Liver (tissue), 9 donors: ENCODE results near the gene AGR2. TPM values are rescaled to one million over a fixed set of nuclear protein-coding genes. Genes with fewer than 3 reads are reported as not detected.

Experiments
- DNase-seq: peaks from one replicate; pipeline ENCODE4 v3.0.0-alpha.2; 2017; ENCODE audit warnings: low spot score
- H3K27ac ChIP-seq, 2 donors: one replicate each; pipeline ENCODE4 v1.7.0; 2013; ENCODE audit warnings: inconsistent platforms in 2 of 2, low read length in 2 of 2, control low read depth in 1 of 2, low read depth in 1 of 2, mild to moderate bottlenecking in 1 of 2
- H3K27me3 ChIP-seq, 4 donors: one replicate each; pipeline versions ENCODE4 v1.6.1 to v1.7.0; 2013; ENCODE audit warnings: low read length in 3 of 4, inconsistent platforms in 1 of 4, mild to moderate bottlenecking in 1 of 4, moderate library complexity in 1 of 4; ENCODE audit not compliant: control insufficient read depth in 4 of 4, insufficient read depth in 4 of 4
- H3K36me3 ChIP-seq, 4 donors: one replicate each; pipeline versions ENCODE4 v1.6.1 to v1.7.0; 2013; ENCODE audit warnings: low read length in 3 of 4, mild to moderate bottlenecking in 3 of 4, low read depth in 1 of 4, moderate library complexity in 1 of 4; ENCODE audit not compliant: control insufficient read depth in 4 of 4, insufficient read depth in 3 of 4
- H3K4me1 ChIP-seq, 4 donors: one replicate each; pipeline versions ENCODE4 v1.6.1 to v1.7.0; 2013; ENCODE audit warnings: low read length in 3 of 4, mild to moderate bottlenecking in 3 of 4, moderate library complexity in 1 of 4; ENCODE audit not compliant: control insufficient read depth in 4 of 4, insufficient read depth in 4 of 4
- H3K4me3 ChIP-seq, 3 donors: one replicate each; pipeline versions ENCODE4 v1.6.1 to v1.7.0; 2013; ENCODE audit warnings: low read length in 3 of 3, control low read depth in 1 of 3, low read depth in 1 of 3, mild to moderate bottlenecking in 1 of 3
- H3K9ac ChIP-seq, 2 donors: one replicate each; pipeline ENCODE4 v1.7.0; 2013; ENCODE audit warnings: low read length in 2 of 2, mild to moderate bottlenecking in 2 of 2, moderate library complexity in 2 of 2, control low read depth in 1 of 2, low read depth in 1 of 2
- H3K9me3 ChIP-seq, 4 donors: one replicate each; pipeline versions ENCODE4 v1.6.1 to v1.7.0; 2013; ENCODE audit warnings: low read length in 3 of 4; ENCODE audit not compliant: control insufficient read depth in 4 of 4
- EGR1 ChIP-seq, 2 donors: IDR thresholded peaks; 2 replicates each; pipeline ENCODE4 v1.6.1; 2016 to 2018; ENCODE audit warnings: antibody characterized with exemption in 2 of 2, low read depth in 2 of 2
- FOXA1 ChIP-seq: IDR thresholded peaks from 2 replicates; pipeline ENCODE4 v1.6.1; 2016; ENCODE audit warnings: antibody characterized with exemption
- FOXA2 ChIP-seq: IDR thresholded peaks from 2 replicates; pipeline ENCODE4 v1.6.1; 2016; ENCODE audit warnings: antibody characterized with exemption
- GABPA ChIP-seq, 2 donors: IDR thresholded peaks in 1 of 2; conservative IDR thresholded peaks in 1 of 2; 2 replicates each; pipeline ENCODE4 v1.6.1; 2016; ENCODE audit warnings: antibody characterized with exemption in 2 of 2, mild to moderate bottlenecking in 1 of 2, moderate library complexity in 1 of 2
- HNF4A ChIP-seq, 2 donors: conservative IDR thresholded peaks; 2 replicates each; pipeline ENCODE4 v1.6.1; 2016; ENCODE audit warnings: antibody characterized with exemption in 2 of 2, mild to moderate bottlenecking in 2 of 2
- HNF4G ChIP-seq: IDR thresholded peaks from 2 replicates; pipeline ENCODE4 v1.6.1; 2016; ENCODE audit warnings: antibody characterized with exemption
- JUND ChIP-seq, 2 donors: IDR thresholded peaks; 2 replicates each; pipeline ENCODE4 v1.6.1; 2016; ENCODE audit warnings: antibody characterized with exemption in 2 of 2
- RAD21 ChIP-seq, 2 donors: IDR thresholded peaks; 2 replicates each; pipeline ENCODE4 v1.6.1; 2016; ENCODE audit warnings: antibody characterized with exemption in 2 of 2, mild to moderate bottlenecking in 2 of 2
- RXRA ChIP-seq, 2 donors: IDR thresholded peaks; 2 replicates each; pipeline ENCODE4 v1.6.1; 2017 to 2018; ENCODE audit warnings: antibody characterized with exemption in 2 of 2, mild to moderate bottlenecking in 1 of 2
- SP1 ChIP-seq: IDR thresholded peaks from 2 replicates; pipeline ENCODE4 v1.6.1; 2018; ENCODE audit warnings: antibody characterized with exemption, mild to moderate bottlenecking
- TAF1 ChIP-seq: conservative IDR thresholded peaks from 2 replicates; pipeline ENCODE4 v1.6.1; 2016; ENCODE audit warnings: antibody characterized with exemption, mild to moderate bottlenecking
- YY1 ChIP-seq: IDR thresholded peaks from 2 replicates; pipeline ENCODE4 v1.6.1; 2016; ENCODE audit warnings: antibody characterized with exemption, mild to moderate bottlenecking
- WGBS: extraction: QIAGEN DNeasy Blood & Tissue Kit; methylation state at CpG from one replicate; pipeline ENCODE4 v1.1.7; 2013; 5-methylcytosine and 5-hydroxymethylcytosine counted together
- polyA plus RNA-seq, 2 donors: library from polyadenylated mRNA; stranded (reverse) in 1 of 2; unstranded in 1 of 2; fragments of 200-250 nt in 1 of 2; fragments of >200 nt in 1 of 2; fragmentation: Nextera tagmentation in 1 of 2; extraction: Ambion mirVana in 1 of 2; gene quantifications; one replicate each; pipeline versions ENCODE4 v1.2.1 to v1.2.3, GENCODE V29; 2013 to 2015
- total RNA-seq, 2 donors: library from RNA; depleted of rRNA; stranded (reverse); fragments of >200 nt; gene quantifications; one replicate each; pipeline ENCODE4 v1.2.3, GENCODE V29; 2014
- TF ChIP-seq, protein P1 (sequence below): IDR thresholded peaks from 2 replicates; pipeline ENCODE4 v1.6.1; 2016; ENCODE audit warnings: antibody characterized with exemption
- TF ChIP-seq, protein P2 (sequence below): fragments of 150-350 bp; IDR thresholded peaks from 2 replicates; pipeline ENCODE4 v1.5.1; 2017; ENCODE audit warnings: improper control_type of control experiment, low read depth, low read length; ENCODE audit not compliant: missing input control
- TF ChIP-seq, protein P3 (sequence below): IDR thresholded peaks from 2 replicates; pipeline ENCODE4 v1.6.1; 2016; ENCODE audit warnings: antibody characterized with exemption
- TF ChIP-seq, protein P4 (sequence below): IDR thresholded peaks from 2 replicates; pipeline ENCODE4 v1.6.1; 2016; ENCODE audit warnings: antibody characterized with exemption, mild to moderate bottlenecking
- donor health status: healthy.
- donor health status: healthy.
- donor health status: healthy.
- donor health status: healthy.
- donor health status: healthy.

AGR2 gene
- total and polyA plus RNA-seq, 4 donors = 0.37 to 0.45 TPM; not detected in 2

DNA sequence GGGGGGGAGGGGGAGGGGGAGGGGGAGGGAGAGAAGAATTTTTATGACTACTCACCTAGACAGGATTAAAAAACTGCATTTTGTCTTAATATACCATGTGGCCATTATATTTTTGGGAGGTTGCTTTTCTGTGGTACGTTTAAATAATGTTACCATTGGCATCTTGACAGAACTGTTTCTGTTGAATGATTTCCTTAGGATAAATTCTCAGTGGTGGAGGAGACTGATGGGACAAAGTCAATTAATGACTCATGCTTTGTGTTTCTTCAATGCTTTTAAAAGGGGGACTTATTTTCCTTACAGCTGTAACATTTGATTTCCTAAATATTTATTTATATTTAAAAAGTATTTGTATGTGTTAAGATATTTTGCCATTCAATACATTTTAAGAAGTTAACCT, 13.7 kb downstream of the AGR2 start (continued):
- TF ChIP-seq, protein P1, sequence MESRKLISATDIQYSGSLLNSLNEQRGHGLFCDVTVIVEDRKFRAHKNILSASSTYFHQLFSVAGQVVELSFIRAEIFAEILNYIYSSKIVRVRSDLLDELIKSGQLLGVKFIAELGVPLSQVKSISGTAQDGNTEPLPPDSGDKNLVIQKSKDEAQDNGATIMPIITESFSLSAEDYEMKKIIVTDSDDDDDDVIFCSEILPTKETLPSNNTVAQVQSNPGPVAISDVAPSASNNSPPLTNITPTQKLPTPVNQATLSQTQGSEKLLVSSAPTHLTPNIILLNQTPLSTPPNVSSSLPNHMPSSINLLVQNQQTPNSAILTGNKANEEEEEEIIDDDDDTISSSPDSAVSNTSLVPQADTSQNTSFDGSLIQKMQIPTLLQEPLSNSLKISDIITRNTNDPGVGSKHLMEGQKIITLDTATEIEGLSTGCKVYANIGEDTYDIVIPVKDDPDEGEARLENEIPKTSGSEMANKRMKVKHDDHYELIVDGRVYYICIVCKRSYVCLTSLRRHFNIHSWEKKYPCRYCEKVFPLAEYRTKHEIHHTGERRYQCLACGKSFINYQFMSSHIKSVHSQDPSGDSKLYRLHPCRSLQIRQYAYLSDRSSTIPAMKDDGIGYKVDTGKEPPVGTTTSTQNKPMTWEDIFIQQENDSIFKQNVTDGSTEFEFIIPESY = no peak

DNA sequence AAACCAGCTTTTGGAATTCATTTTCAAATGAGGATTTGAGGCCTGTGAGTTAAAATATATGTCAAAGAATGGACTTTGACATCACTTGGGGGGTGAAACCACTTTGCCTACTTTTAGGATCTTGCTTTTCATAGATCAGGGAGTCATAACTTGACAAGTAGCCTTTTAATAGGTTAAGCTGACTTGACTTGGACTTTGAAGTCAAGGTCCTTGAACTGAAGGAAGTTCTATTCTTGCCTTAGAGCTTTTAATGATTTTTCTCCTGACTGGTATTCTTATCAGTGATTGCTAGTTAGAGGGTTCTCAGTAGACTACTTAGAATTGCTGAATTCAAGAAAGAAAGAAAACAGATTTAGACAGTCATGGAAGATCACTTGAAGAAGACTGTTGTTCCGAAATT, 17.7 kb downstream of the AGR2 start:
- Histone ChIP-seq H3K9ac (no peak overlapping the region), H3K4me1 (no peaks in the 10 kb centered on the region), H3K27me3 (no peaks in the 10 kb centered on the region), H3K4me3 (no peak overlapping the region), H3K27ac (no peak overlapping the region), H3K9me3 (no peaks in the 10 kb centered on the region), H3K36me3 (no peaks in the 10 kb centered on the region)
- WGBS = 94% methylated on average over 1 of the region's 1 CpG
- no peak for TF ChIP-seq GABPA (IDR thresholded peaks at IDR 0.05 in 1 of 2, conservative IDR thresholded peaks at IDR 0.05 in 1 of 2)
- TF ChIP-seq, protein P2, sequence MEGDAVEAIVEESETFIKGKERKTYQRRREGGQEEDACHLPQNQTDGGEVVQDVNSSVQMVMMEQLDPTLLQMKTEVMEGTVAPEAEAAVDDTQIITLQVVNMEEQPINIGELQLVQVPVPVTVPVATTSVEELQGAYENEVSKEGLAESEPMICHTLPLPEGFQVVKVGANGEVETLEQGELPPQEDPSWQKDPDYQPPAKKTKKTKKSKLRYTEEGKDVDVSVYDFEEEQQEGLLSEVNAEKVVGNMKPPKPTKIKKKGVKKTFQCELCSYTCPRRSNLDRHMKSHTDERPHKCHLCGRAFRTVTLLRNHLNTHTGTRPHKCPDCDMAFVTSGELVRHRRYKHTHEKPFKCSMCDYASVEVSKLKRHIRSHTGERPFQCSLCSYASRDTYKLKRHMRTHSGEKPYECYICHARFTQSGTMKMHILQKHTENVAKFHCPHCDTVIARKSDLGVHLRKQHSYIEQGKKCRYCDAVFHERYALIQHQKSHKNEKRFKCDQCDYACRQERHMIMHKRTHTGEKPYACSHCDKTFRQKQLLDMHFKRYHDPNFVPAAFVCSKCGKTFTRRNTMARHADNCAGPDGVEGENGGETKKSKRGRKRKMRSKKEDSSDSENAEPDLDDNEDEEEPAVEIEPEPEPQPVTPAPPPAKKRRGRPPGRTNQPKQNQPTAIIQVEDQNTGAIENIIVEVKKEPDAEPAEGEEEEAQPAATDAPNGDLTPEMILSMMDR = no peak
- no peak for TF ChIP-seq RAD21 (IDR thresholded peaks at IDR 0.05)
- TF ChIP-seq FOXA1 = no peak
- TF ChIP-seq SP1 = no peak
- TF ChIP-seq YY1 = no peak
- no peak for TF ChIP-seq JUND (IDR thresholded peaks at IDR 0.05)
- TF ChIP-seq, protein P3, sequence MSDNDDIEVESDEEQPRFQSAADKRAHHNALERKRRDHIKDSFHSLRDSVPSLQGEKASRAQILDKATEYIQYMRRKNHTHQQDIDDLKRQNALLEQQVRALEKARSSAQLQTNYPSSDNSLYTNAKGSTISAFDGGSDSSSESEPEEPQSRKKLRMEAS = no peak
- TF ChIP-seq EGR1 (IDR thresholded peaks at IDR 0.05; ENCODE audit: low read depth in 2 of 2) = no peak
- TF ChIP-seq, protein P1 = no peak
- DNase-seq = no peak

DNA sequence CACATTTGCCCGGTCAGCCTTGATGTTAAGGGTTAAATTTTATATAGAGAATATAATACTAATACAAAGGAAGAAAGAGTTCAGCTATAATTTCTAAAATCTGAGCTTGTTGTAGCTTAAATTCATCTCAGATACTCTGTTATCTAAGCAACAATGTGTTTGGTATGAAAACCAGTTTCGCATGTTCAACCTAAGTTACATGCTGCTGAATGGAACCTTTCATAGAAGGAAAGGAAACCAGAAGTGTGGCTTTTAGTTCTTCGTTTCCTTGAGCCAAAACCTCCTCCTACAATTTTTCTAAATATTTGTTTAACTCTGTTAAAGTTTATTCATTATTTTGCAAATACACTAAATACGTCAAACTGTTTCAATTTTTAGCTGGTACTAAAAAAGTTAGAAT, 18.5 kb downstream of the AGR2 start:
- H3K9ac ChIP-seq = no peak overlapping the region
- H3K27me3 ChIP-seq = no peaks in the 10 kb centered on the region
- H3K4me3 ChIP-seq = no peak overlapping the region
- no peaks in the 10 kb centered on the region for H3K36me3 ChIP-seq
- WGBS = 76% methylated on average over 4 of the region's 4 CpGs
- H3K4me1 ChIP-seq = no peaks in the 10 kb centered on the region
- DNase-seq = no peak
- H3K9me3 ChIP-seq = no peaks in the 10 kb centered on the region
- H3K27ac ChIP-seq = no peak overlapping the region
- TF ChIP-seq TAF1 (no peak), RXRA (IDR thresholded peaks at IDR 0.05) (no peak), FOXA2 (no peak), FOXA1 (no peak), JUND (IDR thresholded peaks at IDR 0.05) (no peak), RAD21 (IDR thresholded peaks at IDR 0.05) (no peak), HNF4A (conservative IDR thresholded peaks at IDR 0.05) (no peak), GABPA (IDR thresholded peaks at IDR 0.05 in 1 of 2, conservative IDR thresholded peaks at IDR 0.05 in 1 of 2) (no peak), YY1 (no peak), HNF4G (no peak)
- TF ChIP-seq, protein P2 = no peak
- TF ChIP-seq, protein P4, sequence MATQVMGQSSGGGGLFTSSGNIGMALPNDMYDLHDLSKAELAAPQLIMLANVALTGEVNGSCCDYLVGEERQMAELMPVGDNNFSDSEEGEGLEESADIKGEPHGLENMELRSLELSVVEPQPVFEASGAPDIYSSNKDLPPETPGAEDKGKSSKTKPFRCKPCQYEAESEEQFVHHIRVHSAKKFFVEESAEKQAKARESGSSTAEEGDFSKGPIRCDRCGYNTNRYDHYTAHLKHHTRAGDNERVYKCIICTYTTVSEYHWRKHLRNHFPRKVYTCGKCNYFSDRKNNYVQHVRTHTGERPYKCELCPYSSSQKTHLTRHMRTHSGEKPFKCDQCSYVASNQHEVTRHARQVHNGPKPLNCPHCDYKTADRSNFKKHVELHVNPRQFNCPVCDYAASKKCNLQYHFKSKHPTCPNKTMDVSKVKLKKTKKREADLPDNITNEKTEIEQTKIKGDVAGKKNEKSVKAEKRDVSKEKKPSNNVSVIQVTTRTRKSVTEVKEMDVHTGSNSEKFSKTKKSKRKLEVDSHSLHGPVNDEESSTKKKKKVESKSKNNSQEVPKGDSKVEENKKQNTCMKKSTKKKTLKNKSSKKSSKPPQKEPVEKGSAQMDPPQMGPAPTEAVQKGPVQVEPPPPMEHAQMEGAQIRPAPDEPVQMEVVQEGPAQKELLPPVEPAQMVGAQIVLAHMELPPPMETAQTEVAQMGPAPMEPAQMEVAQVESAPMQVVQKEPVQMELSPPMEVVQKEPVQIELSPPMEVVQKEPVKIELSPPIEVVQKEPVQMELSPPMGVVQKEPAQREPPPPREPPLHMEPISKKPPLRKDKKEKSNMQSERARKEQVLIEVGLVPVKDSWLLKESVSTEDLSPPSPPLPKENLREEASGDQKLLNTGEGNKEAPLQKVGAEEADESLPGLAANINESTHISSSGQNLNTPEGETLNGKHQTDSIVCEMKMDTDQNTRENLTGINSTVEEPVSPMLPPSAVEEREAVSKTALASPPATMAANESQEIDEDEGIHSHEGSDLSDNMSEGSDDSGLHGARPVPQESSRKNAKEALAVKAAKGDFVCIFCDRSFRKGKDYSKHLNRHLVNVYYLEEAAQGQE = no peak
- TF ChIP-seq, protein P1 = no peak
